GM19328 (cell line): ENCODE measurements around the gene KLRC1.
"Not testable (repeated sequence)": the region's sequence is repeated elsewhere in the genome, so short reads cannot be mapped to it uniquely, and the experiment has no call there.

Experiments used
- ATAC-seq: cut with Tn5 transposase; IDR thresholded peaks from one replicate; pipeline ENCODE4 v1.9.1; 2021; ENCODE audit warnings: mild to moderate bottlenecking, moderate library complexity; ENCODE audit not compliant: unreplicated experiment

The KLRC1 gene

DNA sequence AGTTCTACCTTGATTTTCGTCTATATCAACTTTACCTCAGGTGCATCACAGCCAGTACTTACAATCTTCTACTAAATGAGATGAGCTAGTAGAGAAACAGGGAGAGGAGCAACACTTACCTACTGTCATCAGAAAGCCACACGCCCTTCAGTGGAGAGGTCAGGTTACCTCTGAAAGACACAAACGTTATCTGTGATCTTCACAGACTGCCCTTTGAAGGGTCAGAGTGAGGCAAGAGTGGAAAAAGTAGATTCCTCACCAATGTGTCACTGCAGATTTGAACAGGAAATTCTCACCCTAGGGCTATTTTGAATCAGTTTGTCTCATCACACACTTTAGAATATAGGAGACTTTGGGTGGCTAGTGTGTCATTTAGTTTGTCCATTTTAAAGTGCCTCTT lies 31.0 kb downstream of the KLRC1 start:
- not testable (repeated sequence) for ATAC-seq

DNA sequence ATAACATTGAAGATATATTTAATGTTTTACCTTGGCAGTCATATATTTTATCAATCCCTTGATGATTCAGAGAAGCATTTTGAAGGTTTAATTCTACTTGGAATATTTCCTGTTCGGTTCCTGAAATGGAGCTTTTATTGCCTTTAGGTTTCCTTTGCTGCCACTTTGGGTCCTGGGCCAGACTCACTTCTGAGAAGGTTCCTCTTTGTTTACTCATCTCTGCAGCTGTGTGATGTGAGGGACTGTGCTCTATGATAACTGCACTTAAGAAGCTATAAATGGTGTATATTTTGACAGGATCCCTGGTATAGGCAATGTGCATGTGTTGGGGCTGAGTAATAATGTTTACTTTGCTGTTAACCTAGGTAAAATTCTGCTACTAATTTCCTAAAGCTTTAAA lies 32.8 kb downstream of the KLRC1 start, which contains the start of gene KLRC3:
TSS of gene KLRC3 (minus strand) at position 262 of the 400 bp plus-strand sequence. CDS start at position 217, 45 bp downstream.
- ATAC-seq = not testable (repeated sequence)

GRCh38 chr12:10409392-10409791 lies 43.8 kb downstream of the KLRC1 start, which contains the start of gene KLRC4:
Gene KLRC4, minus strand, starts transcription at chr12:10409757. Its CDS starts 182 bp downstream, at chr12:10409575.
- ATAC-seq = no peak

GRCh38 chr12:10408842-10409241 lies 44.3 kb downstream of the KLRC1 start:
- ATAC-seq = no peak

DNA sequence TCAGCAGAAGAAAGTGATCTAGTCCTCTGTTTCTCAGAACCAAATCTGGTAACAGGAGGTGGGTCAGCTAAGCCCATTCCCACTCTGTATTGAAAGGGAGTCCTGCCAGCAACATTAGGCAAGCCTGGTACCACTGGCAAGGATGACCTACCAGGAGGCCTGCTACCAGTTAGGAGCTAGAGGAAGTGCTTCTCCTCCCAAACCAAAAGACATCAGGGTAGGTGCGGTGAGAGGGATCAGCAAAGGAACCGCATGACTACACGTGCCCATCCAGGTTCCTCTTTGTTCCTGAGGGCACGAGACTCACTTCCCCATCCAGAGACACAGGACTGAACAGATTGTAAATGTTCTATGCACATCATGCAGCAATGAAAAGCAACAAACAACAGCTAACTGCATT lies 46.5 kb downstream of the KLRC1 start:
- no peak for ATAC-seq

DNA sequence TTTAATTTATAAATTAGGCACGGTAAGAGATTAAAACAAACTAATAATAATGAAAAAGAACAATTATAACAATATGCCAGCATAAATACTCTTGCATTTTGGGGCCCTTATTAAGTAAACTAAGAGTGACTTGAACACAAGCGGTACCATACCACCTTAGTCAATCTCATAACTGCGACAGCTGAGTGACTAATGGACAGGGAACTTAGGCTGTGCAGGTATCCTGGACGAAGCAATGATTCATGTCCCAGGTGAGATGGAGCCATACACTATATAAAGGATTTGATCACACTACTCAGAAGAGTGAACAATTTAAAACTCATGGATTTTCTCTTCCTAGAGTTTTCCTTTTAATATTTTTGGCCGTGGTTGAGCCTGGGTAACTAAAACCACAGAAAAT lies 47.9 kb downstream of the KLRC1 start:
- no peak for ATAC-seq

GRCh38 chr12:10404798-10405197 lies 48.4 kb downstream of the KLRC1 start:
- ATAC-seq = no peak

- ATAC-seq = no peak
Observed at GRCh38 chr12:10400829-10401228, 52.3 kb downstream of the KLRC1 start.

GRCh38 chr12:10398168-10398567 lies 55.0 kb downstream of the KLRC1 start:
- no peak for ATAC-seq

DNA sequence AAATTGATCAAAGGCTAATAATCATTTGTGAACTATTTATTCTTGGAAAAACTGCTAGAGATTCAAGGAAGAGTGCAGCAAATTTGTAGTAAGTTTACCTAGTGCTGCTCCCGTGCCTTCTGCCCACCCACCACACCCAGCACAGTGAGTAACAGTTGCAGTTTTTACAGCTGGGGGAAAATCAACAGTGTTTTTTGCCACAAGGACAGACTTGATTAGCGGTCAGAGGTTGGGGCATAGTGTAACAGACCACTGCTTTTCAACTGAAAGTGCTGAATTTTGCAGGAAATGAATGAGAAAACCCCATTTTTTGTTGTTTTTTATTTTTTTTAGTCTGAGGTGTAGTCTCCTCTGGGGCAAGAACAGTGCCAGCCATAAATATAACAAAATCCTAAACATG lies 55.9 kb downstream of the KLRC1 start:
- no peak for ATAC-seq

DNA sequence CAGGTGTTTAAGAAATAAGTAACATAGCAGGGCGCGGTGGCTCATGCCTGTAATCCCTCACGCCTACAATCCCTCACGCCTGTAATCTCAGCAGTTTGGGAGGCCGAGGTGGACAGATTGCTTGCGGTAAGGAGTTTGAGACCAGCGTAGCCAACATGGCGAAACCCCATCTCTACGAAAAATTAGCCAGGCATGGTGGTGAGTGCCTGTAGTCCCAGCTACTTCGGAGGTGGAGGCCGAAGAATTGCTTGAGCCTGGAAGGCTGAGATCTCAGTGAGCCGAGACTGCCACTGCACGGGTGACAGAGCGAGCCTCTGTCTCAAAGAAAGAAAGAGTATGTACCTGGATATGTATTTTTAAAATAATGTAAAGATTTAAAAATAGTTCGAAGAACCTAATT lies 57.0 kb downstream of the KLRC1 start:
- ATAC-seq = not testable (repeated sequence)
